HG03025 (cell line): Measurements from ENCODE around the gene SLC22A23.

Experiments
- ATAC-seq: cut with Tn5 transposase; IDR thresholded peaks from one replicate; pipeline ENCODE4 v1.9.1; 2021; ENCODE audit warnings: mild to moderate bottlenecking, moderate library complexity; ENCODE audit not compliant: unreplicated experiment, low FRiP score

Gene SLC22A23

DNA sequence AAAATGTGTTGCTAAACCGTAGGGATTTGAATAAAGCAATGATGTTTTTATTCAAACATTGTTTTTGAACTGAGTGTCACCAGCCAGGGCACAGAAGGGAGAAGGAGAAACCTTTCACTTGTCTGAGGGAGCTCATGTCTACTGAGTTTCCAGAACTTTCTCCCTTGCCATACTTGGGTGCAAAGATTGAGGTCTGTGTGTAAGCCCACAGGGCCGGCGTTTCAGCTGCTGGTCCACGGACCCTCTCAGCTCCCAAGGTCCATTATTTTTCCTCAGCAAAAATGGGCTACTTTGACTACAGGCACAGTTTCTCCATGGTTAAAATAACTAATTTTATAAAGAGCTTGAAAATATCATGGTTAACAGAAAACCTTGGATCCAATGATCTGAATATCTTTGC lies 165.5 kb downstream of the SLC22A23 start:
- no peak for ATAC-seq

DNA sequence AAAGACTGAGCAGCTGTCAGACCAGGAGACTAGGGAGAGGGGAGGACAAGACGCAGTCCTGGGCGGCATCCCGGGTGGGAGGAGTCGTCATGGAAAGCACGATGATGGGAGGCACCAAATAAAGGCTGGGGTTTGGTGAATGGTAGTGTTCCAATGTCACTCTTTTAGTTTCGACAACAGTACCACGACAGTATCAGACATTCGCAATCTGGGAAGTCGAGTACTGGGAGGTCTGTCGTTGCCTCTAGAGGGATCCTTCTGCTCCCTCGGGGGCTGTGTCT lies 166.0 kb downstream of the SLC22A23 start:
- no peak for ATAC-seq

DNA sequence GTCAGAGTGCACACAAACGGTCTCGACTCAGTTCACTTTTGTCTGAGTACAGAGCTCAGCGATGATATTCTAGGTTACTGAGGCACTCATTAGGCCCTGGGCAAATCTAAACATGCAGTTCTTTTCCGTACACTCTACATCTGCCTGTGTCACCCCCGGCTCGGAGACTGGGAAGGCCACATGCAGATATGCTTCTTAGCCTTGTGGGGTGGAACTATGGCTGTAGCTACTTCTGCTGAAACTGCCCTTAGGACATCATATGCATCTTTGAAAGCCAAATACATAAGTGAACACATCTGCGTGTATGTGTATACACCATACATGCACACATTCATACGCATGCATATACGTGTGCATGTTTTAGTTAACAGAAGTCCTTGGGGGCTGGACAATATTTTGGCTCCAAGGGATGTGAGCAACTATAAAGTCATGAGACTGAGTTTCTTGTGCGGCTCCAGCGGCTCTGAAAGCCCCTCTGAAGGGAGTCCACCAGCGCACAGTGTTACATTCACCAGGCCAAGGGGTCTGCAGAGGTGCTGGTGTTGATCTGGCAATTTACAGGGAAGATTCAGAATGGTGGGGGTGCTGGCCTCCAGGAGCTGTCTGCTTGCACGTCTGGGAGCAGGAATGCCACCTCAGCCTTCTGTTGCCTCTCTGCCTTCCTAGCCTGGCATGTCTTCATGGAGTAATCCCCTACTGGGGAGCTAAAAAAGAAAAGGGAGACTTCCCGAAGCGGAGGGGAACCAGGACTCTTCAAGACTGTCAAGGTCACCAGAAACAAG lies 166.5 kb downstream of the SLC22A23 start:
- no peak for ATAC-seq

- no peak for ATAC-seq
Observed at GRCh38 chr6:3289664-3290055, 167.2 kb downstream of the SLC22A23 start.

DNA sequence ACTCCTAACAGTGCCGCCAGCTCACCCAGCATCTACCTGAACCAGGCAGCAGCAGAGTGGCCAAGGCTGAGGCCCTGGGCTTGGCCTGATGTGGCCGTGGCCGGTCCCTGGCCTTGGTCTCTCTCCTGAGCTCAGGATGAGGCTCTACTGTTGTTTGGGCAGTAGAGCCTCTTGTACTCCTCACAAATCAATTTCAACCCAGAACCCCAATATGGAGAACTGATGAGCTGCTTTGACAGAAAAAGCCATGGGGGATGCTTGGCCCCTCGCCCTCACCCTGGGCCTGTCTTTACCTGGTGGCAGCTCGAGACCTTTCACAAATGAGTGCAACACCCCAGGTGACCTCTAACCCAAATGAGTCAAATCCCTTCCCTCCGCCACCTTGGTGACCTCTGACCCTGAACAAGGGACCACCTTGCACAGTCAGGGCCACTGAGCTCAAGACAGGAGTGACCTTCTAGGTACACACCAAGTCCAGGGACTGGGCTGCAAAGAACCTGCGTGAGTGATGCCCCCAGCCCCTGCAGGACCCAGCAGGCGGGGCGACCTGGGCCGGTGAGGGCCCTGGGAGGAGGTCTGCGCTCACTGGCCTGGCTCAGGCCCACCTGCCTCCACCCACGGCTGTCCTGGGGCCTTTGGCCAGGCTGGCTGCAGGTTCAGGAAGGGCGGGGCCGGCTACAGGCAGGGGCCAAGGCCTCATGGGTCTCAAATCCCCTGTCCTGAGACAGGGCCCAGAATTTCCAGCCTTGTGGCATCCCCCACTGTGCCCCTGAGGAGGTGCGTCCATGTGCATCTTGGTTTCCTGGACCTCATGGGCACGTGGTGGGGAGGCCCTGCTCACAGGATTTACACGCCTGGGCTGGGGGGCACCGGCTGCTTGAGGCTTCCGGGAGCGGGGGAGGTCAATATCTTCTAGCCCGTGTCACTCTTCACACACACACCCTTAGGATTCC lies 167.9 kb downstream of the SLC22A23 start:
- ATAC-seq = no peak

DNA sequence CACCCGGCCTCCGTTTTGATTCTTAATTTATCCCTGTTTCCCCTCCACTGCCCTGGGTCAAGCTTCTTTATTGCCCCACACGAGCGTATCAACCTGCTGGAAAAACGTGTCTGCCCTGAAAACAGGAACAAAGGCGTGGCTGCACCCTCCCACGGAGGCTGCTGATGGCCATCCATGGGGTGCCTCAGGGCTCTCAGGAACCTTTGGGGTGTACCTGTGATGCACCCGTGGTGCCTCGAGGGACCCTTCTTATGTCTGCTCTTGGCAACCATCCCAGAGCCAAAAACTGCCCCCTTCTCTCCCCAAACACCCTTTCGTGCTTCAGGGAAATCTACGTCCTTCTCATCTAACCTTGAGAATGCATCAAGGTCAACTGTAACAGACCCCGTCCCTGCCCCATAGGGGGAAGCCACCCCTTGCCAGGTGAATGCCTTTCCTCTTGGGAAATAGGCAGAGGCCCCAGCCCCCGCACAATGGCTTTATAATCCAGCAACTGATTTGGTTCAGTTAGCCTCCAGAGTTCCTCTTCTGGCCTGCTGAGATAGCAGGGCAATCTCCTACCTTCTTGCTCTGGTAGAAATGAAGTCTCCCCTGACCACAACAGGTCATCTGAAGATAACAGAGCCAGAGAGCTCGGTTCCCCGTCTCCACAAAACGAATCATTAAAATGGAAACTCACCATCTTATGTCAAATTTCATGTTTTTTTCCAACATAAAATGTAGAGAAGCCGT lies 168.7 kb downstream of the SLC22A23 start:
- no peak for ATAC-seq

GRCh38 chr6:3287308-3287707 lies 169.5 kb downstream of the SLC22A23 start:
- no peak for ATAC-seq

DNA sequence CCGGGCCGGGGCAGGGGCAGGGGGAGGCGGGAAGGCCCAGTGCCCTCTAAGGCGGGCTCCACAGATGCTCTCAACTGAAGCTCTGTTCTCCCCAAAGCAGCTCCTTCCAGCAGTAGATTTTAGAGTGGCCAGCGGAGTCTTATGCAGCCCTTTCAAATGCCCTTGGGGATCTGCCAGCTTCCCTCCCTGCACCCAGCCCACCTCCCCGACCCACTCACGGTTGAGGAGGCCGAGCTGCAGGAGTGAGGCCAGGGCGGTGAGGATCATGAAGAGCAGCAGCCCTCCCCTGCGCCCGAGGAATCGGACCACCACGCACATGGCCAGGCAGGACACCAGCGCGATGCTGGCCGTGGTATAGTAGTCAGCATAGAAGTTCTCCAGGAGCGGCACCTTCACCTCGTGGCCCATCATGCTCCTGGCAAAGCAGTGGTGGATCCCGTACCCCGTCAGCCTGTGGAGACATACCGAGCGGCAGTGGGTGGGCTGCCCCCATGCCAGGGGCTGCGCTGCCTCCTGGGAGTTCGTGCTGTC lies 170.1 kb downstream of the SLC22A23 start:
- ATAC-seq = no peak

DNA sequence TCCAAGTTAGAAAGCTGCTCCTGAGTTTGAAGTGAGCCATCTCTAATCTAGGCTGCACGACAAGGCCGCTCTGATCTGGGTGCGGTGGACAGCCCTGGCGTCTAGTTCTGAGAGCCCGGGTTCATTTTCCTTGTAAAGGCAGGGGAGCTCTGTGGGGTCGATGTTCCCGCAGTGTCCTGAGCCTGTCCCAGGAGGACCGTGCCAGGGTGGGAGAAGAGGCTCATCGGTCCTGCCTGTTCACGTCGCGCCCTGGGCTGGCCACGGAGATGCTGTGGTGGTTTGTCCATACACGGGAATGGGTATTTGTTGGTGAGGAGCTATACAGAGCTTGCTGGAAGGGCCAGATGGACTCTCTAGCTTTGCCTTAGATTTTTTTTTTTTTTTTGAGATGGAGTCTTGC lies 171.1 kb downstream of the SLC22A23 start:
- no peak for ATAC-seq

DNA sequence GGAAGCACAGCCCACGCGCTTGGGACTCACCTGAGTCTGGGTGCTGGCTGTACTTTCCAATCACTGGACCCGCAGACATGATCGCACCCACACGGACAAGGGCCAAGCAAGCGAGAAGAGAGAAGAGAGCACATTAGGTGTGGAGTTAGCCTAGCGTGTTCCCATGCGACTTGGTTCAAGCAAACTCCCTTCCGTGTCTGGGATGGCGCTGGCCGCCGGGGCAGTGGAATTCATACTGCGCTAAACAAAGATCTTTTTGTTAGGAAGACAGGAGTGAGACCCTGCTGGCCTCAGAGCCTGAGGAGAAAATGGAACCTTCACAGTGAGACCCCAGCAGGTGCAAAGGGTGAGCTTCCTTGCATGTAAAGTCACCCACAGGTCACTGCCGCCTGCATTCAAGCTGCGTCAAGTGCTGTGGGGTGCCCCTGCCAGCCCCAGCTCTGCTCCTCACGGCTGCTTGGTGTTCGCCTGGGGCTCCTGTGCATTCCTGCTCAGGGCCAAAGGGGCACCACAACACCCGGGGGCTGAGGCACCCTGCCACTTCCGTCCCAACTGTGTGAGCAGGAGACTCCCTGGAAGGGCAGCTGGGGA lies 171.7 kb downstream of the SLC22A23 start:
- no peak for ATAC-seq

DNA sequence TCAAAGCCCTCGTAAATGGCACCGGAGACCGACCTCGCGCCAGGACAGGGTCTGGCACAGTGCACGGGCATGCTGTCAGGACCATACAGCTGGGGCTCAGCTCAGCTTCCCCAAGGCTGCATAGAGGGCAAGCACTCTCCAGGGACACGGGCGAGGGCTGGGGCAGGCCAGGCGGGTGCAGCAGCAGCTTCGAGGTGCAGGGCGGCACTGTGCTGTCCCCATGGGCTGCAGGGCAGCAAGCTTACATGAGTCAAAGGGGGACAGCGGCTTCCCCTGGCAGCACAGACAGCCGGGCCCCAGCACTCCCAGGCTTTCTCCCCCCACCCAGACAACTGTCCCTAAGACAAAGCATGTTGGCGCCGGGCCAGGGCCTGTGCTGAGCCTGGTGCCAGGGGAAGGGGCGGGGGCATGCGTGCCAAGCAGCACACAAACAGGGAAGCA lies 172.4 kb downstream of the SLC22A23 start:
- ATAC-seq = no peak

GRCh38 chr6:3283641-3284435 lies 173.0 kb downstream of the SLC22A23 start:
- no peak for ATAC-seq

DNA sequence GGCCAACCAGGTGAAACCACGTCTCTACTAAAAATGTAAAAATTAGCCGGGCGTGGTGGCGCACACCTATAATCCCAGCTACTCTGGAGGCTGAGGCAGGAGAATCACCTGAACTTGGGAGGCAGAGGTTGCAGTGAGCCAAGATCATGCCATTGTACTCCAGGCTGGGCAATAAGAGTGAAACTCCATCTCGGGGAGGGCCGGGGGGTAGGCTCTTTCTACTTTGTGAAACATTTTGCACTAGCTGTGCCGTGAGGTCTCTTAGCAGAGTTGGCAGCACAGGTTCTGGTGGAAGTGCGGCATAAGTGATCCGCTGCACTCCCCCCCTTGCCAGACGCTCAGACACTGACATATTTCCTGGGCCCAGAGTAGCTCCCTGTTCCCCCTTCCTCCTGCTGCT lies 173.6 kb downstream of the SLC22A23 start:
- no peak for ATAC-seq

DNA sequence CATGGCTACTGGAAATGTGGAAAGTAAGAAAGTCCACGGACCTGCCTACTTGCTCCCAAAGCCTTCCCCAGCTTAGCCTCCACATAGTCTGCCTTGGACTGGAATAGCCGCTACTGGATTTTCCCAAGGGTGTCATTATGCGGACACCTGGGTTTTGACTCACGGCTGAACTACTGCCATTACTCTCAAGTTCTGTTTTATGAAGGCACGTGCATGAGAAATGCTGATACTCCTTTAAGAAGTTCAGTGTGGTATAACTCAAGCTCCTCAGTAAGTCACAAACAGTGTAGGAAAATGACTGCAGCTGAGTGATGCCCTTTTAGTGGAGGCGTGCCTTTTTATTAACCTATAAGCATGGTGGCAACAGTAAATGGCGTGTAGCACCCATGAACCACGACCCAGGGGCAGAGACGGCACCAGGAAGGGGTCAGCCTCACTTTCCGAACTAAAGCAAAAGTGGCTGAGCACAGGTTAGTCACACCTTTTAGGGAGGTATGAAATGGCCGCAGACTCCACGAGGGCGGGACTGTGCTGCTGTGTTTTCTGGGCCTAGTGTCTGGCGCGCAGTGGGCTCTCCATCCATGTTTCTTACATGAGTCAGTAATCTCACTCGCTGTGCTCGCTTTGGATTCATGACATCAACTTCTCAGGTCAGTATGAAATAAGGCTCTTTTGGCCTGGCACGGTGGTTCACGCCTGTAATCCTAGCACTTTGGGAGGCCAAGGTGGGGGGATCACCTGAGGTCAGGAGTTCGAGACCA lies 174.2 kb downstream of the SLC22A23 start:
- ATAC-seq = no peak

- no peak for ATAC-seq
Observed at GRCh38 chr6:3281631-3282475, 175.0 kb downstream of the SLC22A23 start.

DNA sequence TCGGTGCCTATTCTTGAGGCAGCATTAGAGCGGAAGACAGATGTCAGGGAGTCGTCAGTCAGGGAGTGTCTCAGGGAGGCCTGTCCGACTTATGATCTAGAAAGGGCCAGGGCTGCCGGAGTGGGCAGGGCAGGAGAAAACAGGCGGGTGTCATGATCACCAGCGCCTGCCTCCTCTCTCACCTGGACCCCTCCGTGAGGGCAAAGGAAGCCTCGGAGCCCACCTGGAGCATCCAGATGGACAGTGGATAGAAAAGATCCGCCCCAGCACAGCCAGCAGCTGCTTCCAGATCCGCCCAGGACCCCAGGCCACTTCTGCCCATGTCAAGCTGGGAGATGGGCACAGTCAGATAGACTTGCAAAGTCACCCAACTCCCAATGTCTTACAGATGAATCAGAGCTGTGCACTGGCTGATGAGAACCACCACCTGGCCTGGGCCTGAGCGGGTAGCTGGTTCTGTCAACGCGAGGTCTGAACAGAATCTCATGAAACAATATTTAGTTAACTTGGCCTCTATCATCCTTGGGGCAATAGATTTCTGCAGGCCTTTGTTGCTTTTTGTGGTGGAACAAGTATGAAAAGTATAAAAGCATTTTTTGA lies 175.9 kb downstream of the SLC22A23 start:
- ATAC-seq = no peak

DNA sequence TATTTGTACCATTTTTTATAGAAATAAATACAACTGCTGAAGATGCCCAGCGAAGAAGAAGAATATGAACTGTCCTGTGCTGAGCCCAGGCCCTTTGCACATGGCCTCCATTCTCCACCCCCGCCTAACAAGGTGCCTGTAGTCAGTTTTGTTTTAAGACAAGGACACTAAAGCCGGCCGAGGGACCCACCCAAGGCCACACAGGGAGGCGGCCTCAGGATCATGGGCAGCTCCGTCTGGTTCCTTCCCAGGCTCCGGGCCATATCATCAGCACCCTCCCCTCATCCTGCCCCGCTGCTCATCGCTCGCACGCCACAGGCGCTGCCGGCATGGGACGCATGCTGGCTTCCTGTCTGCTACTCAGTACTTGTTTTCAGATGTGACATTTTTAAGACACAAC lies 176.8 kb downstream of the SLC22A23 start:
- ATAC-seq = no peak

DNA sequence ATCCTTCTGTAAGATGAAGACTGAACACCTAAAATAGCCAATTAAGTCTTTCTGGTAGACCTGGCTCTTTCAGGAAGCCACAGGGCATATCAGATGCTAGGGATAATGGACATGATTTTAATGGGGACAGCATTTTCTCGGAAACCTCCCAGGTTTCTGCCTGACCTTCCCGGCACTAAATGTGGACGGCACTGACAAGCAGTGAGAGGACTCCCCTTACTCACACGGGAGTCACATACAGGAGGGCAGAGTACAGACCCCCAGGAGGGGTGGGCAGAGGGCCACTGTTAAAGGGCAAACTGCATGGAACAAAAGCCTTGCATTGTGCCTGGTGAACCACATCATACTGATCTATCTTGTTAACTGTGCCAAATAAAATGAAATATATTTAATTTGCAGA lies 178.2 kb downstream of the SLC22A23 start:
- no peak for ATAC-seq
